ENCODE measurements around the gene ACSL6.

Gene ACSL6

GRCh38 chr5:131998431-131999040 is 12.9 kb downstream of the ACSL6 start:
- DNase-seq, result no peak

- no peak for DNase-seq
Measured at GRCh38 chr5:131997727-131998117, 13.7 kb downstream of the ACSL6 start.

GRCh38 chr5:131997026-131997726 is 14.3 kb downstream of the ACSL6 start:
- DNase-seq, result no peak

GRCh38 chr5:131996210-131997025 is 15.0 kb downstream of the ACSL6 start:
- DNase-seq, result no peak

GRCh38 chr5:131994533-131995226 is 16.8 kb downstream of the ACSL6 start:
- DNase-seq, result no peak

- no peak for DNase-seq
Measured at GRCh38 chr5:131994090-131994489, 17.4 kb downstream of the ACSL6 start.

- no peak for DNase-seq
Measured at GRCh38 chr5:131993676-131994075, 17.8 kb downstream of the ACSL6 start.

GRCh38 chr5:131992370-131992769 is 19.1 kb downstream of the ACSL6 start:
- no peak for DNase-seq

GRCh38 chr5:131991593-131992324 is 19.7 kb downstream of the ACSL6 start:
- DNase-seq, result no peak

- DNase-seq, result no peak
Measured at GRCh38 chr5:131990716-131991115, 20.7 kb downstream of the ACSL6 start.

- DNase-seq, result no peak
Measured at GRCh38 chr5:131988601-131989000, 22.9 kb downstream of the ACSL6 start.

- no peak for DNase-seq
Measured at GRCh38 chr5:131987251-131987650, 24.2 kb downstream of the ACSL6 start.

- no peak for DNase-seq
Measured at GRCh38 chr5:131986161-131986912, 25.1 kb downstream of the ACSL6 start.

- no peak for DNase-seq
Measured at GRCh38 chr5:131984956-131985665, 26.3 kb downstream of the ACSL6 start.

- no peak for DNase-seq
Measured at GRCh38 chr5:131983244-131983771, 28.1 kb downstream of the ACSL6 start.

GRCh38 chr5:131981516-131981915 is 29.9 kb downstream of the ACSL6 start:
- no peak for DNase-seq

- no peak for DNase-seq
Measured at GRCh38 chr5:131980696-131981095, 30.8 kb downstream of the ACSL6 start.

GRCh38 chr5:131979816-131980215 is 31.6 kb downstream of the ACSL6 start:
- no peak for DNase-seq

- no peak for DNase-seq
Measured at GRCh38 chr5:131977212-131977604, 34.2 kb downstream of the ACSL6 start.

- DNase-seq, result no peak
Measured at GRCh38 chr5:131976414-131977211, 34.8 kb downstream of the ACSL6 start.

All from cortex of kidney (tissue), 1 donor.